GM19240 (cell line): ENCODE data around the gene TELO2.

Experiments
- DNase-seq: peaks from one replicate; pipeline ENCODE4 v3.0.0; 2011; ENCODE audit warnings: low spot score; ENCODE audit not compliant: insufficient read length

The TELO2 gene

DNA sequence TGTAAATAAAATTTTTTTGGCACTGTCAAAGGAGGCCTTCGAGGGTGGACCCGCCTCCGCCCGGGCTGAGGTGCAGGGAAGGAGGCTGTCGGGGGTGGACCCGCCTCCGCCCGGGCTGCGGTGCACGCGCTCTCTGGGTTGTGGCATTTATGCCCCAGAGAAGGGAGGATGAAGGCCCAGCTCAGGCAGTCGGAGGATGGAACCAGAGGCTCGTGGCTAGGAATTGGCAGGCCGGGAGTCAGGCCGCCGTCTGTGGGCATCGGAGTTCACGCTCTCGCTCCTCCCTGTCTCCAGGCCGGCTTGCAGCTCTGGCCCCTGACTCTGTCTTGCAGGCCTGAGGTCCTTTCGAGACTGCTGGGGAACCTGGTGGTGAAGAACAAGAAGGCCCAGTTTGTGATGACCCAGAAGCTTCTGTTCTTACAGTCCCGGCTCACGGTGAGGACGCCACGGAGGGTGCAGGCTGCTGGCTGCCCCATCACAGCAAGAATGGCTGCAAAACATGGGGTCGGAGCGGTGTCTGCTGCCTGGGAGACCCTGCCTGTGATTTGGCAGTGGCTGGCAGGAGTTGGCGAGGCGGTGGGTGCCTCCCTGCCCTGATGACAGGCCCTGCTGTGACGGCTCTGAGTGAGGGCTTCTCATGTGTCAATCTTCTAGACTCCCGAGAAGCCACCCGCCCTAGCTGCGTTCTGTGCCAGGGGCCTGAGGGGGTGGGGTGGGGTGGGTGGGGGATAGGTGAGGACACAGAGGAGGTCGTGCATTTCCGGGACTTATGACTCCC is 5.9 kb downstream of the TELO2 start:
- no peak for DNase-seq

DNA sequence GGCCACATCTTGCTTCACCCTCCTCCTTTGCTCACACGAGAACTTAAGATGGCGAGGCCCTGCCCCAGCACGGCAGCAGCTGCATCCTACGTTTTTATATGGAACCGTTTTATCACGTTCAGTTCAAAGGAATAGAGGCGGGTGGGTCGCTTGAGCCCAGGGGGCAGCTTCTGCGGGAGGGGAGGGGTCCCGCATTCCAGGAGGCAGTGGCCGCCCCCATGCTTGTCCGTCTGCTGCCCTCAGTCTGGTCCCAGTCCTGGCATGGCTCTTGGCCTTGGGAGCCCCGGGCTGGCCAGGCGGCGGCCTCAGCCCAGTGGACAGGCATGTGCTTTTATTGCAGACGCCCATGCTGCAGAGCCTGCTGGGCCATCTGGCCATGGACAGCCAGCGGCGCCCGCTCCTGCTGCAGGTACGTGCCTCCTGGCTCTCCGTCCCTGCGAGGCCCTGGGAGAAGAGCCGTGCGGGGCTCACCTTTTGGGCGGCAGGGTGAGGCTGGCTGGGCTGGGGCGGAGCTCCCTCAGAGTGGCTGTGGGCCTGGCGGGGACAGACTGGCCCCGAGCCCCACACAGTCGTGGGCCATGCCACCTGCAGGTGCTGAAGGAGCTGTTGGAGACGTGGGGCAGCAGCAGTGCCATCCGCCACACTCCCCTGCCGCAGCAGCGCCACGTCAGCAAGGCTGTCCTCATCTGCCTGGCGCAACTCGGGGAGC is 6.8 kb downstream of the TELO2 start:
- DNase-seq, result no peak

DNA sequence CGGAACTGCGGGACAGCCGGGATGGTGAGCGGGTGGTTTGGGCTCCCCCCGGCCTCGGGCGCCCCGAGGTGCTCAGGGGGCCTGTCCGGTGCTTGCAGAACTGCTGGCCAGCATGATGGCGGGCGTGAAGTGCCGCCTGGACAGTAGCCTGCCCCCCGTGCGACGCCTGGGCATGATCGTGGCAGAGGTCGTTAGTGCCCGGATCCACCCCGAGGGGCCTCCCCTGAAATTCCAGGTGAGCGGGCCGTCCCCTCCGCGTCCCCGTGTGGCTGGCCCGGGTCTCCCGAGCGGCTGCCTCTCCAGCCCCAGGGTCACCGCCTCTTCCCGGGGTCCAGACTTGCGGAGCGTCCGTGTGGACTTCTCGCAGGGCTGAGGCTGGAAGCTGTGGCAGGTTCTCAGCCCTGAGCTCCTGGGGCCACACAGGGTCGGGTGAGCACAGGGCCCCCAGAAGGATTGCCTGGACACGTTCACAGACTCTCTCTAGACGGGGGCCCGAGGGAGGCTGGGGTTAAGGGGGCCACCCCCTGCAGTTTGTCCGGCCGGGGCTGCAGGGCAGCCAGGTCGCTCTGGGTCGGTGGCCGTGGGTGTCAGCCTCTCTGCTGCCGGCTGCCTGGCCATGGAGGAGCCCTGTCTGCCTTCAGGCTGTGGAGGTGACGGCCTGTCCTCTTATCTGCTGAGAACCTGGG is 7.4 kb downstream of the TELO2 start:
- DNase-seq, result no peak

DNA sequence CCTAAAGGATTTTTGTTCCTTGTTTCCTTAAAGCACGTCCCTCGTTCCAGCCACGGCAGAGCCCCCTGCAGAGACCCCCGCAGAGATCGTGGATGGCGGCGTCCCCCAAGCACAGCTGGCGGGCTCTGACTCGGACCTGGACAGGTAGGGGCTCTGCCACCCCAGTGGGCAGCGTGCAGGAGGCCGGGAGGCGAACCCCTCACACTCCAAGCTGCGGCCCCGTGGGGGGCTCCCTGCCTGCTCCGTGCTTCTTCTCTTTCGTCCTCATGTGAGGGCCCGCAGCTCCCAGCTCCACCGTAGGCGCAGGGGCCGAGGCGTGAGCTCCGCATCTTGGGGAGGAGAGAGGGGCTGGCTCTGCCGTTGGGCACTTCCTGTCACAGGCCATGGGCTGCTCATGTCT is 8.5 kb downstream of the TELO2 start:
- no peak for DNase-seq

DNA sequence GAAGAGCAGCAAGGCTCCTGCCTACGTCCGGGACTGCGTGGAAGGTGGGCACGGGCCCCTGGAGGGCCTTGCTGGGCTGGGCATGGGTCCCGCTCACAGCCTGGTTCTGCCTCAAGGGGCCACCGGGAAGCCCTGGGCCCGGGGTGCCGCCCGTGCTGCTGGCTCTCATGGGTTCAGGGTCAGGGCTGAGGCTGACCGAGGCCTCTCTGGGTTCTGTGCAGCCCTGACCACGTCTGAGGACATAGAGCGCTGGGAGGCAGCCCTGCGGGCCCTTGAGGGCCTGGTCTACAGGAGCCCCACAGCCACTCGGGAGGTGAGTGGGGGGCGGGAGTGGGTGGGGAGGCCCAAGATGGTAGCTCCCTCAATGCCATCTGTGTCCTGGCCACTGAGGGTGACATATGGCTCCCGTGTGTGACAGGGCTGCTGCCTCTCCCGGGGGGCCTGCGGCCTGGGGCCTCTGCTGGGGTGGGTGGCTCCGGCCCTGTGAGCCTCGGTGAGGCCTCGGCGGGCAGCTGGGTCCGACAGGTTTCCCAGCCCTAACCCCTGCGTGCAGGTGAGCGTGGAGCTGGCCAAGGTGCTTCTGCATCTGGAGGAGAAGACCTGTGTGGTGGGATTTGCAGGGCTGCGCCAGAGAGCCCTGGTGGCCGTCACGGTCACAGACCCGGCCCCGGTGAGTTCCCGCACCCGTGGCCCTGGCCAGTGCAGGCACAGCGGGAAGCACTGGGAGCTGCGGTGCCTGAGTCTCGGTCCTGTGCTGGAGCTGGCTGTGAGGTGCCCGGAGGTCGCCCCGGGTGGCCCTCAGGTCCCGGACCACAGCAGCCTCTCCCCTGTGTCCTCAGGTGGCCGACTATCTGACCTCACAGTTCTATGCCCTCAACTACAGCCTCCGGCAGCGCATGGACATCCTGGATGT is 9.2 kb downstream of the TELO2 start:
- no peak for DNase-seq

DNA sequence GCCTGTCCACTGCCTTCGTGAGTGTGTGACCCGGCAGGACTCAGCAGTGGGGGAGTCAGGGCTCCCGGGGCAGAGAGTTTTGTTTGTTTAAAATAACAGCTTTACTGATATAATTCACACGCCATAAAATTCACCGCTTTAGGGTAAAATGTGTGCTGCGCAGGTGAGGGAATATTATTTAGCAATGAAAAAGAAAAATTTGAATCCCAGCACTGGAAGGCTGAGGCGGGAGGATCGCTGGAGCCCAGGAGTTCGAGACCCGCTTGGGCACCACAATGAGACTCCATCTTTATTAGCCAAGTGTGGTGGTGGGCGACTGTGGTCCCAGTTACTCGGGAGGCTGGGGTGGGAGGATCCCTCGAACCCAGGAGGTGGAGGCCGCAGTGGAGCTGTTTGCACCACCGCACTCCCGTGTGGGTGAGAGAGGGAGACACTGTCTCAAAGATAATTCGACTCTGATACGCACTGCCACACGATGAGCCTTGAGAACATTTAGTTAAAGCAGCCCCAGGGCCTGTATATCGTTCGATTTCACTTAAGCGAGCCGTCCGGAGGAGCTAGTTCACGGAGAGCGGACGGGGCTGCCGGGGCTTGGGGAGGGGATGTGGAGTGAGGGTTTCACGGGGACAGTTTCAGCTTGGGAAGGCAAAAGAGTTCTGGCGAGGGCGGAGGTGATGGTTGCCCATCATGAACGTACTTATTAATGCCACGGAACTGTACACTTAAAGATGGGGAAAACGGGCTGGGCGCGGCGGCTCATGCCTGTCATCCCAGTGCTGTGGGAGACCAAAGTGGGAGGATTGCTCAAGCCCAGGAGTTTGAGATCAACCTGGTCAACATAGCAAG is 10.2 kb downstream of the TELO2 start:
- no peak for DNase-seq

DNA sequence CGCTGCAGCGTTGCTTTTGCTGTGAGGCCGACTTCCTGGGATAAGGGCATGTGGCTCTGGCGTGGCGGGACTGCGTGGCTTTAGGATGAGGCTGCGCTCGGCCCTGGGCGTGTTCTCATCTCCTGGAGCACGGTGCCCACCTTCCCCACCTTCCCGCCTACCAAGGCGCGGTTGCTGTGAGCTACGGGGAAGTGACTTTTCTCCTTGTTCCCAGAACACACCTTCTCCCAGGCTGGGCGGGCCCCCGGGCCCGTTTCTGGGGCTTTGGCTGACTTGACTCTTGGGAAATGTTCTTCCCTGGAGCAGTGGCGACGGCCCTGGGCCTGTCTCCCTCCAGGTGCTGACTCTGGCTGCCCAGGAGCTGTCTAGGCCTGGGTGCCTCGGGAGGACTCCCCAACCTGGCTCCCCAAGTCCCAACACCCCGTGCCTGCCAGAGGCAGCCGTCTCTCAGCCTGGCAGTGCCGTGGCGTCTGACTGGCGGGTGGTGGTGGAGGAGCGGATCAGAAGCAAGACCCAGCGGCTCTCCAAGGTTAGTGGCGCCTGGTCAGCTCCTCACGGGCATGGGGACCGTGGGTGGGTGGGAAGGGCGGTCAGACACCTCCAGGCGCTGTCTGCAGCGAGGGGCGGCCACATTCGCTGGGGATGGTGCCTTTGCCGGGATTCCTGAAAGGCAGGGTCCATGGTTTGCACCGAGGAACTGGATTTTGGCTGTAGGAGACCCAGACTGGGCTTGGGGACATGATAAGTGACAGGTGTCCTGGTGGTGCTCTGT is 12.1 kb downstream of the TELO2 start:
- no peak for DNase-seq

DNA sequence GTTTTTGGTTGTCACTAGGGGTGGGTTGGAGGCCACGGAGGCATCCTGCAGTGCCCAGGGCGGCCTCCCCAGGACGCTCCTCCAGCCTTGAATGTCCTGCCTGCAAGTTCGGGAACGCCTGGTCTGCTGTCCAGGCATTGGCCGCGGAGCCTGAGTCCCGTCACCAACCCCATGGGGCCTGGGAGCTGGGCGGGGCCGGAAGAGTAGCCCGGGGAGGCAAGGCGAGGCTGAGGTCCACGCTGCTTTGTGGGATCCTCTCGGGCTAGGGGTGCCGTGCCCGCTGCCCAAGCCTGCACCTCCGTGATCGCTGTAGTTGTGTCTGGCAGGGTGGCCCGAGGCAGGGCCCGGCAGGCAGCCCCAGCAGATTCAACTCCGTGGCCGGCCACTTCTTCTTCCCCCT is 12.8 kb downstream of the TELO2 start:
- no peak for DNase-seq

DNA sequence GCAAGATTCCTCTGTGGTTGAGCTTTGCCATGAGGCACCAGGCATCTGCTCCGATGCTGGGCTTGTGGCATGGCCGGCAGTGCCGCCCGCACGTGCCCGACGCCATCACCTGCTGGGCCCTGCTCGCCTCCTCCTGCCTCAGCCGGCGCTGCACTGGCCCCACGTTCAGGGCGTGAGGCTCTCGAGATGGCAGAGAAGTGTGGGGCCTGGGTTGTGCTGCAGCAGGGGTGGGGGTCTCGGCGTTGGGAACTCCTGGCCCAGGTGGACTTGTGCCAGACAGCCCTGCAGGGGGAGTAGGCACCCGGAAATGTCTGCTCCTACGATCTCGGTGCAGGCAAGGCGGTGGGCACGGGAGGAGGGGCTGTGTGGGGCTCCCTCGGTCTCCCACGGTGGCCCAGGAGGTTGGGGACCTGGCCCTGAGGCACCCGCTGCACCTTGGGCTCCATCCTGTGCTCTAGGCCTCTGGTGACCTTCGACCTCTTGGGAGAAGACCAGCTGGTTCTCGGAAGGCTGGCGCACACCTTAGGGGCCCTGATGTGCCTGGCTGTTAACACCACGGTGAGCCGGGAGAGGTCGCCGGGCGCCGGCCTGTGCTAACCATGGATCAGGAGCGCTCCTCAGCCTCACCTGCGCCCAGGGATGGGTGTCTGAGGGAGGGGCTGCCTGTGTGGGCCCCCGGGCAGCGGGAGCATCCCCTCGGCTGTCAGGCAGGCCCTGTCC is 13.5 kb downstream of the TELO2 start:
- no peak for DNase-seq

DNA sequence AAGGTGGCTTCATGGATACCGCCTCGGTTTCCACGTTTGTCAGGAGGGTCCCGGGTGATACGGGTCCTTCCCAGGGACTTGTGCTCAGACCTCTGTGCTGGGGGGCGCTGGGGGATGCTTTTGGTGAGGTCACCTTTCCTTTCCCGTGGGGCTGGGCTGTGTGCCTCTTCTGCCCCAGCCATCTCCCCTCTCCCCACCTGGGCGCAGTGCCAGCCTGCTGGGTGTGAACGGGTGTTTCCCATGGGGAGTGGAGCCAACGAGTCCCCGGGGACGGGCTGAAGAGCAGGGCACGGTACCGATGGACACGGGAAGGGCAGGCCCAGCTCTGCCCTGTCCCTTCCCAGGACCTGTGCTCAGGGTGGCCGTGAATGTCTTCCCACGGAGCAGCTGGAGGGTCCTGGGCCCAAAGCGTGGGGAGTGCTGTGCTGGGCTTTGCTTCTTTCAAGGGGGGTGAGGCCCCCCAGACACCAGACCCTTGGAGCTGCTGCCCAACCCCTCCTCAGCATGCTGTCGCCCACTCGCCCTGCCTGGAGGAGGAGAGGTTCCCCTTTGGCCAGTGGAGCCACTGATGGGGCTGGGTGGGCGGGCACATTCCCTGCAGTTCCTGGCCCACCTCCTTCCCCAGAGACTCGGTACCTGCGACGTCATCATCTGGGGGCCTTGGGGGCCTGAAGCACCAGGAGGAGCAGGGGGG is 15.5 kb downstream of the TELO2 start:
- DNase-seq, result no peak

DNA sequence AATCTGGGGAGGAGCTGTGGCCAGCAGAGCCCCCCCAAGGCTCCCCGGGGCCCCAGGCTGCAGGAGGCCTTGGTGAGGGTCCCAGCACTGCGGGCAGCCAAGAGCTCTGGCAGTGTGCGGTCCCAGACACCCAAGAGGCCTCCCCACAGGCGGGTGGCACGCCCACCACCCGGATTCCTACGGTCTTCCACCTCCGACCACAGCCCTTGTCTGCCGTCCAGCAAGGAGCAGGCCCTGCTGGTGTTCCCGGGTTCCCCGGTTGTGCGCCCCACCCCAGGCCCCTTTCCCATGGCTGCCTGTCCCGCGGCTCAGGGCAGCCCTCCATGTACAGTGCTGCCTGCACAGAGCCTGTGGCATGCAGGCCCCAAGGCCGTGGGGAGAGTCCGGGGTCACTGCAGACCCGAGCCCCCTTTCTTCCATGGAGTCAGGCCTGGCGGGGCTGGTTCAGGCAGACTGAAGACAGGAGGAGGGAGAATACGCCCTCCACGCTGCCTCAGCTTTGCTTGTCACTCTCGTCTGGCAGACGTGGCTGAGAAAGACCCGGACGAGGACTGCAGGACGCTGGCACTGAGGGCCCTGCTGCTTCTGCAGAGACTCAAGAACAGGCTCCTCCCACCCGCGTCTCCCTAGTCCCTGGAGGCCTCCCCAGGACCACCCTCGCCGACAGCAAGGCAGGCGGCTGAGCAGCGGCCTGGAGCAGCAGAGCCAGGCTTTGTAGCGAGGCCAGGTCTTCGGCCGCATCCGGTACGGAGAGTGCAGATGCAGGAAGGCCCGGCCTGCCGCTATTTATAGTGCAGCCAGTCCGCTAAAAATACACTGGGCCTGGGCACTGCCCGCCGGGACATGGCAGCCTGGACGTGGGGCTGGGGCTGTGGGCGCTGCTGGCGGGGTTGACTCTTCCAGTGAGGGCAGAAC is 16.4 kb downstream of the TELO2 start:
- DNase-seq, result no peak

DNA sequence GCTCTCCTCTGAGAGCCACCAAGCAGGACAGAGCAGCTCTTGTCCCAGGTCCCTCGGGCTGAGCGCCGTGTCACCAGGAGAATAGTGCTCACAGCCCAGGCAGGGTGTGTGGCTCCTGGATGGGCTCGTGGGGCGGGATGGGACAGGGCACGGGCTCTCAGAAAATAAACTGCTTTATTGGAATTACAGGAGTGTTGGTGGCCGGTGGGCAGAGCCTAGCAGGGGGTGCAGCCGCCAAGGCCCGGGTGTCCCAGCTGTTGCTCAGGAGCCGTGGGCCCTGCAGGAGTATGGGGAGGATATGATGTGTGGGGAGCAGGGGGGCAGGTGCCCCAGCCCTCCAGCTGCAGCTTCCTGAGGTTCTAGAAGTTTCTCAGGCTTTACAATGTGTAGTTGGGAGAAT is 17.1 kb downstream of the TELO2 start:
- no peak for DNase-seq

DNA sequence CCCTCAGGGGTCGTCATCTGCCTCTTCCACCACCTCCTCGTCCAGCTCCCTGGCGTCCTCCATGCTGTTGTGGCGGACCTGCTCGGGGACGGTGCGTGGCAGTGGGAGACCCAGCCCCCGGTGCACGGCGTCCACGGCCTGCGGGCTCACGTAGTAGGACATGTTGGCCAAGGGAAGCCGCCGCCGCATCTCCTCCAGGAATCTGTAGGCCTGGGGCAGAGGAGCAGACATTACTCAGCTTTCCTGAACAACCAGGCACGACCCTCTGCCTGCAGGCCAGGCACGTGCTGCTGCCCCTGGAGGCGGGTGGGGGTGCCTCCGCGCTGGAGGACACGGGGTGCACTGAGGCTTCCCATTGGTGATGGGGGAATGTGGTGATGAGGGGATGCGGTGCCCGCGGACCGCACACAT is 17.8 kb downstream of the TELO2 start:
- DNase-seq, result no peak

DNA sequence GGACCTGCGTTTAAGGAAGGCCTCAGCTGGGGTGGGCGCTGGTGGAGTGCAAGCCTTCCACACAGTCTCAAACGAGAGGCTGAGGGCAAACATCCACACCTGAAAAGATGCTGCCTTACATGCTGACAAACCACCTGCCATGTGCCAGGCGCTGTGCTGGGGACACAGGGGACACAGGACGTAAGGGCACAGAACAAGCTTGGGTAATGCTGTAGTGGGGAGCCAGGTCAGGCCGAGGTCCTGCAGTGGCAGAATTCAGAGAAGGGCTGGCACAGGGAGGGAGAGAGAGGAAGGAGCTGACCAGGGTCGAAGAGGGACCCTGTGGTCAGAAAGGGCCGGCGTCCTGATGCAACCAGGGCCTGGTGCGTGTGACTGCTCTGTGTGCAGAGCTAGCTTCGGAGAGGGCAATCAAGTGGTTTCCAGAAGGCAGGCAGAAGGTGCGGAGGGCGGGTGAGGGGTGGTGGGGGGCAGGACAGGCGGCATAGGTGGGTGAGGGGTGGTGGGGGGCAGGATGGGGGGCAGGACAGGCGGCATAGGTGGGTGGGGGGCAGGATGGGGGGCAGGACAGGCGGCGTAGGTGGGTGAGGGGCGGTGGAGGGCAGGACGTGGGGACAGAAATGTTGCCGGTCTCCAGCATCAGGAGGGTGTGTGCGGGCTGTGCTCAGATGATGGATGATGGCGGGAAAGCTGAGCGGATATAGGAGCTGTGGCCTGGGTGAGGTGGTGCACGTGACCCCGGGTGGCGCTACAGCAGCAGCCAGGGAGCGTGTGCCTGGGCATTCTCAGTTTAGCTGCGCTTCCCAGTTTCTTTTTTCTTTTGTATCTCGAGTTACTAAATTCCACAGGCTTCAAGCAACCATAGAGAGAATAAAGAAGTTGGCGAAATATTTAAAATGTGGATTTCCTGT is 18.8 kb downstream of the TELO2 start:
- DNase-seq, result no peak

DNA sequence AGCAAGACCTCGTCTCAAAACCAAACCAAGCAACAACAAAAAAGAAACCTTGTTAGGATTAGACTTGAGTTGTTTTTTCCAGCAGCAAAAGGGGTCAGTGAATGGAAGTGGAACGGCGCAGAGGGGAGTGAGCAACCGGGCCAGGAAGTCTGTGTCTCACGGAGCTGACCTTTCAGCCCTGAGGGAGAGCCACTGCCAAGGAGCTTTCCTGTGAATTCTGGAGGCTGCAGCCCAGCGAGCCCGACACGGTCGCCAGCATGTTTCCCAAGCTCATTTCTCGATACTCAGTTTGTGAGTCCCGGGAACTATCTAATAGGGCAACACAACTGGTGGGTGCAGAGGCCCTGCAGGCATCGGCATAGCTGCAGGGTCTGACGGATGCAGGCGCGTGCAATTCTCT is 19.6 kb downstream of the TELO2 start:
- no peak for DNase-seq

DNA sequence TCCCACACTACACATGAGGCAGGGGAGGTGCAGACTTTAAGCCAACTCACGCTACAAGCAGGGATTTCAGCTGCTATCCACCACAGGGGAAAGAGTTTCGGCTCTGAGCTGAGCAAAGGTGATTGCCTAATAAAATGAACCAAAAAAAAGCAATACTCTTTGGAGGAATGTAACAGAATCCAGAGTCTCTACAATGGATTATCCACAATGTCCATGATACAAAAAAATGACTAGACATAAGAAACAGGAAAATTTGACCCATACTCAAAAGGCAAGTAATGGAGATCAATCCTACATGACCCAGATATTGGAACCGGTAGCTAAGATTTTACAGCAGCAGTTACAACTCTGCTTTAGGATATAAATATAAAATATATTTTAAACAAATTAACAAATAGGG is 21.3 kb downstream of the TELO2 start:
- DNase-seq, result no peak
